ENCODE data around the gene PDE9A.
A peak's percentile ranks its signal among the peaks of the same experiment; 100 is the strongest.

The PDE9A gene

DNA sequence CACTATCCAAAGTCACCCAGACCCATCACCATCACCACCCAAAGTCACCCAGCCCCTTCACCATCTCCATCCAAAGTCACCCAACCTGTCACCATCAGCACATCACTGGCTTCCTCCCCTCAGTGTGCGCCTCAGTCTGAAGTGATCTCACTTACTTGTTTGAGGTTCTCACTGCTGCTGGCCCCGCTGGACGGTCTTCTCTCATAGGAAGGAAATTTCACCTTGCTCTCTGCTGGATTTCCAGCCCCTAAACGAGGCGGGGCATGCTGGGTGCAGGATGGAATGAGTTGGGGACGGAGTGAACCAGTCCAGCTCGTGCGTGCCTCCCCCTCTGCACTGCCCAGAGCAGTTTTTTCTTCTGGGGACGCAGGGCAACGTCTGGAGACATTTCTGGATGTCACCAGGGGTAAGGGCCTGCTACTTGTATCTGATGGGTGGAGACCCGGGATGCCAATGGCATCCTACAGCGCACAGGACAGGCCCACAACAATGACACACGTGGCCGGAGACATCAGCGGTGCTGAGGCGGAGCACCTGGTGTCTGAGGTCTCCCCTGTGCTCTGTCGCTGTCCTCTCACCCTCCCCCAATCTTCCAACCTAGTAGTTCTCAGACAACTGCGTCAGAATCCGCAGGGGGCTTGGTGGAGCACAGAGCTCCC lies 38.6 kb downstream of the PDE9A start:
- ATAC-seq (no peak), DNase-seq (ENCODE audit: low spot score in 2 of 2) (no peak)
- Mint-ChIP-seq H3K4me1 (no peaks in the 10 kb centered on the region), H3K9me3 (no peaks in the 10 kb centered on the region), H3K27ac (no peak overlapping the region), H3K36me3 (no peaks in the 10 kb centered on the region), H3K4me3 (no peak overlapping the region)

- Mint-ChIP-seq H3K4me3 (no peak overlapping the region), H3K27ac (no peak overlapping the region), H3K4me1 (no peaks in the 10 kb centered on the region), H3K9me3 (no peaks in the 10 kb centered on the region), H3K36me3 (no peaks in the 10 kb centered on the region)
- DNase-seq (ENCODE audit: low spot score in 2 of 2) (no peak), ATAC-seq (no peak)
These were observed 39.3 kb downstream of the PDE9A start for GRCh38 chr21:42692688-42693087.

DNA sequence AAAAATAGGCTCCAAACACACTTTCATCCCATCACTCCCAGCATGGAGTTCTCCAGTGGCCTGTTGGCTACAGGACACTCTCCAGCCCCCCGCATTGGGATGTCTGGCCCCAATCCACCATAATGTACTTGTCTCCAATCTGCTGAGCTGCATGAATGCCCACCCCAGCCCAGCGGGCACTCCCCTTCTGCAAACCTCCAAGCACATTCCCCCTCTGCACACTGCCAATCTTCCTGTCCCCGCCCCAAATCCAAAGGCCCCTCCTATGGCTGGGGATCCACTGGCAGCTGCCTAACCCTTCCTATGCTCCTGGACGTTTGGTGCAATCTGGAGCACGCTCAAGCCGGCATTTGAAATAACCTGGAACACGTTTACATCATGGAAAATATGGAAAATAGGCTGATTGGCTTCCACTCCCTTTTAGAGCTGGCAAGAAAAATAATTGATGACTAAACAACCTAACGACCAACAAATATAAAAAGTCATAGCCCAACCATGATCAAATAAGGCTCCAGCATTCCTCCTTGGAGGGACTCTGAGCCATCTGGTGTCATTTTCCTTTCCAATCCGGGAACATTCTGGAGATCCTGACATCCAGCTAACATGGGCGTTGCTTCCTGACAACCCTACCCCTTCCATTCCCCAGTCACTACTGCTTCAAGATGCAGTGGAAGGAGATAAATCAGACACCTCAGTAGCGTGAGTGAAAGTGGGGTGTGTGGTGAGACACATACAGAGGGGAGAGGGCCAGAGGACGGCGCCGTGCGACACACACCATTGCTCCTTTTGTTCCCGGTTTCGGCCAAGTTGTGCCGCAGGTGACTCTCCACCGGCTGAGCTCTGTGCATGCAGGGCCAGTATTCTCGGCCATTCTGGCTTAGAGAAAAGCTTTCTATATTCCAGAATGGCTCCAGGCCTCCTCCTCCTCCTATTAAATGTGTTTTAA lies 41.6 kb downstream of the PDE9A start:
- DNase-seq (ENCODE audit: low spot score in 2 of 2) (no peak), ATAC-seq (no peak)
- Mint-ChIP-seq H3K4me3 (no peak overlapping the region), H3K36me3 (no peaks in the 10 kb centered on the region), H3K4me1 (no peaks in the 10 kb centered on the region), H3K27ac (no peak overlapping the region), H3K9me3 (no peaks in the 10 kb centered on the region)

DNA sequence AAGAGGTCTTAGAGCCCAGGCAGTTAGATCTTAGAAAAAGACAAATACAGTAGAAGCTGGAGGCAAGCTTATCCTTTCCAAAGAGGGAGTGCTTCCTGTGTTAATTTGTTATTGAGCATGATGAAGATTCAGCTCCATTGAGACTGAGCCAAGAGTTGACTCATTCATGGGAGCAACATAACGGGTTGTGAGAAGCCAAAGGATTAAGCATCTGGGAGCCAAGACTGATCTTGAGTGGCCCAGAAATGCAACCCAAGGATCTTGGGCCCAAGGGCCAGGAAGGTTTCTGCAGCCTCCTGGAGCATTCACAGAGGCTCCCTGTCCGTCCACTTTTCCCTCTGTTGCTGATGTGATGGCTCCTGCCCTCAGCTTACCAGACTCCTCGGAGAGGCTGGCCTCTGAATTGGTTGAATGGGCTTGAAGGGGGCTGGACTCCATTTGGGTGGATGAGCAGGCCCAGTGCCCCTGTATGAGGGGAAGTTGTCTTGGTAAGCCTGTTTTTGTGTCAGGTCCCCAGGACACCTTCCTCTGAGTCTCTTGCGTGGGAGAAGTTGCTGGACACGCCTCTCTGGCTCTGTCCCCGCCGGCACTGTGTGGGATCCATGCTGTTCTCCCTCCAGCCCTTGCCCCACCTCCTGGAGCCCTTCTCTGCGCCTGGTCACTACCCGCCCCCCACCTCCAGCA lies 42.4 kb downstream of the PDE9A start:
- H3K27ac Mint-ChIP-seq: no peak overlapping the region
- ATAC-seq (no peak), DNase-seq (ENCODE audit: low spot score in 2 of 2) (no peak)
- no peak overlapping the region for H3K4me3 Mint-ChIP-seq
- no peaks in the 10 kb centered on the region for H3K4me1 Mint-ChIP-seq
- H3K9me3 Mint-ChIP-seq: no peaks in the 10 kb centered on the region
- H3K36me3 Mint-ChIP-seq: no peaks in the 10 kb centered on the region

- Mint-ChIP-seq H3K9me3 (no peaks in the 10 kb centered on the region), H3K36me3 (no peaks in the 10 kb centered on the region), H3K4me3 (no peak overlapping the region), H3K4me1 (no peaks in the 10 kb centered on the region), H3K27ac (no peak overlapping the region)
- ATAC-seq: no peak
- DNase-seq (ENCODE audit: low spot score in 2 of 2): no peak
These were observed 43.1 kb downstream of the PDE9A start for GRCh38 chr21:42696501-42697040.

DNA sequence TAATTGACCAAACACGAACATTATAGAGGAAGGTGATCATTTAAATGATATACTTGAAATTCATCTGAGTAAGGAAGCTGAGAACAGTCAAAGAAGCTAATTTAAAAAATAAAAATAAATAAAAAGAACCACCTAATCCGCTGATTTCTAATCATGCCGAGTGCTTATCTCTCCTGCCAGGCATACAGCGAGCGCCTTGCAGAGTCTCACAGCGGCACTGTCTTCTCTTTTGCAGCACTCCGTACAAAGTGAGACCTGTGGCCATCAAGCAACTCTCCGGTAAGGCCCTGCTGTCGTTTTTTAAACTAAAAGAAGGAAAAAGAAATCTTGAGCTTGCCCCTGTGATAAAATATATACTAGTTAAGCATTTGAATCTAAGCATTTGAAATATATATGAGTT lies 45.3 kb downstream of the PDE9A start:
- no peak for DNase-seq (ENCODE audit: low spot score in 2 of 2)
- no peak overlapping the region for H3K4me3 Mint-ChIP-seq
- H3K4me1 Mint-ChIP-seq: no peaks in the 10 kb centered on the region
- no peak overlapping the region for H3K27ac Mint-ChIP-seq
- H3K36me3 Mint-ChIP-seq: no peaks in the 10 kb centered on the region
- H3K9me3 Mint-ChIP-seq: no peaks in the 10 kb centered on the region
- no peak for ATAC-seq

DNA sequence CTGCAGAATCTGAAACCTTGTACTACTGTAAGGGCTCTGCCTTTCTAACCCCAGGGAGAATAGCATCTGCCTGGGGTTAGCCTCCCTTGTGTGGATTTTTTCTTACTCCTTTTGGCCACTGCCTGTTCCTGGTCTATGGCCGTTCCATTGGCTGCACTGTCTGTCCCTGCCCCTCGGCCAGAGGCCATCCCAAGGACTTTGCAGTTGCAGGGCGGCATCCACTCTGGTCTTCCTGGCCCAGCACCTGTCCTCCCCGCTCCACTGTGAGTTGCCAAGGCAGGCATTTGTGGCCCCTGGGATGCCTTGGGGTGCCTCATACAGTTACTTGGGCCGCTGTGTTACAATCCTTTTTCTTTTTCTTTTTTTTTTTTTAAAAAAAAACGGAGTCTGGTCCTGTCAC lies 45.8 kb downstream of the PDE9A start:
- no peak overlapping the region for H3K4me3 Mint-ChIP-seq
- H3K4me1 Mint-ChIP-seq: no peaks in the 10 kb centered on the region
- no peaks in the 10 kb centered on the region for H3K9me3 Mint-ChIP-seq
- DNase-seq (ENCODE audit: low spot score in 2 of 2) (no peak), ATAC-seq (no peak)
- H3K27ac Mint-ChIP-seq: no peak overlapping the region
- no peaks in the 10 kb centered on the region for H3K36me3 Mint-ChIP-seq

GRCh38 chr21:42701706-42702456 lies 48.5 kb downstream of the PDE9A start:
- ATAC-seq (no peak), DNase-seq (ENCODE audit: low spot score in 2 of 2) (no peak)
- H3K36me3 Mint-ChIP-seq: no peaks in the 10 kb centered on the region
- no peak overlapping the region for H3K27ac Mint-ChIP-seq
- no peaks in the 10 kb centered on the region for H3K9me3 Mint-ChIP-seq
- H3K4me3 Mint-ChIP-seq: no peak overlapping the region
- H3K4me1 Mint-ChIP-seq: no peaks in the 10 kb centered on the region

DNA sequence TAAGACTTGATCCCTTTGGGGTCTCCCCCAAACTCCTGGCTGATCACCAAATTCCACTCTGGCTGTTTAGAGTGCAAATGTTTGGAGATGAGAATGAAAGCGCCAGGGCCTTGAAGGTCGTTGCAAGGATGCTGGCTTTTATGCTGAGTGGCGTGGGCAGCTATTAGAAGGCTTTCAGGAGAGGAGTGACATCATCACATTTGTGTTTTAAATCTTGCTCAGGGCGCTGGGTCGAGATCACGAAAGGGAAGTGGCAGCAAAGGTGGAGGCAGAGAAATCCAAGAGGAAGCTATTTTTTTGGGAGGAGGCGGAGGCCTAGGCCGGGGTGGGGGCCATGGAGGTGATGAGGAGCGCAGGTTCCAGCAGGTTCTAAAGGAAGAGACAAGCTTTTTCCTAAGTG lies 49.3 kb downstream of the PDE9A start:
- no peak overlapping the region for H3K27ac Mint-ChIP-seq
- H3K9me3 Mint-ChIP-seq: no peaks in the 10 kb centered on the region
- no peak overlapping the region for H3K4me3 Mint-ChIP-seq
- no peaks in the 10 kb centered on the region for H3K4me1 Mint-ChIP-seq
- no peak for ATAC-seq
- no peak for DNase-seq (ENCODE audit: low spot score in 2 of 2)
- H3K36me3 Mint-ChIP-seq: no peaks in the 10 kb centered on the region

- H3K27ac Mint-ChIP-seq: peak overlapping the region; percentile 63
- DNase-seq (ENCODE audit: low spot score in 2 of 2) (no peak), ATAC-seq (peak; percentile 26)
- H3K4me1 Mint-ChIP-seq: no peaks in the 10 kb centered on the region
- H3K36me3 Mint-ChIP-seq: no peaks in the 10 kb centered on the region
- H3K9me3 Mint-ChIP-seq: no peaks in the 10 kb centered on the region
- H3K4me3 Mint-ChIP-seq: no peak overlapping the region
These were observed 49.9 kb downstream of the PDE9A start for GRCh38 chr21:42703136-42703908.

DNA sequence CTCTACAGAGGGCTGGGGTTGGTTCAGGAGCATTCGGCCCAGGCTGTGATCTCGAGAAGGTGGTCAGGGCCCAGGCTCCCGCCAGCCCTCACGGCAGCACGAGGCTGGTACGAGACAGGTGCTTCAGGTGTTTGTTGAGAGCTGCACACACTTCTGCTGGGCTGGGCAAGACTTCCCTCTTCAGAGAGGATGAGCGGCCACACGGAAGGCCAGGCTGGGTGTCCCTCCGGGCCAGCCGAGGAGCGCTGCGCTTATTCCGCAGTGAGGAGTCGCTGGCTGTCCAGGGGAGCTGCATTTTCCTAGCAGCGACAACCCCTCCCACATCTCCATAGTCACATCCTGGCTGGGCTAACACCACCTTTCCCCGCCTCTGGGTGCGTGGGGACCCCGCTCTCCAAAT lies 50.5 kb downstream of the PDE9A start:
- no peak overlapping the region for H3K4me3 Mint-ChIP-seq
- no peaks in the 10 kb centered on the region for H3K4me1 Mint-ChIP-seq
- no peaks in the 10 kb centered on the region for H3K36me3 Mint-ChIP-seq
- H3K27ac Mint-ChIP-seq: no peak overlapping the region
- H3K9me3 Mint-ChIP-seq: no peaks in the 10 kb centered on the region
- DNase-seq (ENCODE audit: low spot score in 2 of 2): no peak
- ATAC-seq: no peak

DNA sequence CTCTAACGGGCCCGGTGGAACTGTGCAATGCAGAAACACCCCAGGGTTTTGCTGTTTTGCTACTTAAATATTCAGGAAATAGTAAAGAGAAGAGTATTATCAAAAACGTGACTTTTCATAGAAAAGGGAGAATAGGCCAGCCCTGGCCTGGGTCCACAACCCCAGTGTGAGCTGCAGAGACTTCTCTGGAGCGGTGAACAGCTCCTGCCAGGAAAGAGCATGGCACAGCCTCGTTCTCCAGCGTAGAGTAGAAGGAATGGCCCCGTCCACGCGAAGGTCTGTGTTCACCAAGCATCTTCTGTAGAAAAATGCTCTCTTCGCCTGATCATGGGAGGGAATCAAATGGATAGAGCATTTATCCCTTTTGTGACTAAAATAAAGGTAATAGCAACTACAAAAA lies 51.4 kb downstream of the PDE9A start:
- Mint-ChIP-seq H3K27ac (no peak overlapping the region), H3K36me3 (no peaks in the 10 kb centered on the region), H3K4me1 (no peaks in the 10 kb centered on the region), H3K4me3 (no peak overlapping the region), H3K9me3 (no peaks in the 10 kb centered on the region)
- ATAC-seq (no peak), DNase-seq (ENCODE audit: low spot score in 2 of 2) (no peak)

DNA sequence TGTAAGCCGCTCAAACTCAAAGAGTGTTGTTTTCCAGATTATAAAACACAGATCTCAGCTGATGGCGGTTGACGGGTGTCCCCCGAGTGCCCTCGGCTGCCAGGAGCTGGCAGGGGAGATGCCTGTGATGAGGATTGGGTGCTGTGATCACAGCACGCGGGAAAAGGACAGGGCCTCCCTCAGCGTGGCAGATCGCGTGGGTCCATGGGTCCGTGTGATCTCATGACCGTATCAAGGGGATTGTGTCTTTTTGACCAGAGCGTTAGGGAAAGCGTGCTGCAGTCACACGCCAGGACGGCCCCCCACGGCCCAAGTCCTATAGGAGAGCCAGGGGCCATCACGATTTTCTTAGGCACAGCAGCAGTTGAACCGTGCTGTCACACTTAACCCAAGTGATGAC lies 51.9 kb downstream of the PDE9A start:
- no peaks in the 10 kb centered on the region for H3K36me3 Mint-ChIP-seq
- no peak for ATAC-seq
- no peak overlapping the region for H3K27ac Mint-ChIP-seq
- H3K4me3 Mint-ChIP-seq: no peak overlapping the region
- H3K4me1 Mint-ChIP-seq: no peaks in the 10 kb centered on the region
- no peaks in the 10 kb centered on the region for H3K9me3 Mint-ChIP-seq
- no peak for DNase-seq (ENCODE audit: low spot score in 2 of 2)

DNA sequence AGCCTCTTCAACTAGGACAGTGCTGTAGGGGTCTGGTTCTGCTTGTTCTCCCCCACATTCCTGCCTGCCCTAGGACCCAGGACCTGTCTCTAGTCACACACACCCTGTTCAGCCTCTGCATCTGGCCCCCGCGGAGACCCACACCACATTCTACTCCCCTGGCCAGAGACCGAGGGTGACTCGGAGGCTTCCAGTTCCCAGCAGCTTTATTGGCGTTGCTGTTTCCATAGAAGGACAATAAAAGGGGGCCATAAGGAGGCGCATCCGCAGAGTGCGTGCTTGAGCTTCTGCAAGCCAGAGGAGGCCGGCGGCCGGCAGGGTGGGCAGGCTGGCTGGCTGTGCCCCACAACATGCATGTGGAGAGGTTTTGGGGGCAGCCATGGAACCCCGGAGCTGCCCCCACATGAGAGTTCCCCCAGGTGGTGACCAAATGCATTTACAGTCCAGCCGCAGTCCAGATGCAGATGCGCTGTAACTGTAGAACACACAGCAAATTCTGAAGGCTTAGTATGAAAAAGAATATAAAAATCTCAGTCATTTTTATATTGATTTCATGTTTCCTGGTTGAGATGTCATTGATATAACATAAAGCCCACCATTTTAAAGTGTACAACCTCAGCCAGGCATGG lies 52.4 kb downstream of the PDE9A start:
- H3K4me3 Mint-ChIP-seq: no peak overlapping the region
- DNase-seq (ENCODE audit: low spot score in 2 of 2) (no peak), ATAC-seq (no peak)
- H3K36me3 Mint-ChIP-seq: no peaks in the 10 kb centered on the region
- no peaks in the 10 kb centered on the region for H3K9me3 Mint-ChIP-seq
- H3K4me1 Mint-ChIP-seq: no peaks in the 10 kb centered on the region
- H3K27ac Mint-ChIP-seq: no peak overlapping the region
